Mesenchymal stem cell (in vitro differentiated cells and primary cell): ENCODE data around the gene SAA4.
"Not testable (repeated sequence)": the region's sequence is repeated elsewhere in the genome, so short reads cannot be mapped to it uniquely, and the experiment has no call there.

Experiments
- DNase-seq: peaks from one replicate; pipeline ENCODE4 v3.0.0-alpha.2; 2013
- H2AFZ ChIP-seq: one replicate; pipeline ENCODE4 v1.6.1; 2013; ENCODE audit warnings: low read depth, mild to moderate bottlenecking, control low read depth, inconsistent platforms, low read length, moderate library complexity
- H2AK5ac ChIP-seq: 2 replicates; pipeline ENCODE4 v1.6.1; 2013; ENCODE audit warnings: low read length, moderate library complexity, mild to moderate bottlenecking, inconsistent platforms; ENCODE audit not compliant: severe bottlenecking
- H2BK120ac ChIP-seq: one replicate; pipeline ENCODE4 v1.6.1; 2013; ENCODE audit warnings: low read depth, mild to moderate bottlenecking, inconsistent platforms, low read length, moderate library complexity
- H2BK12ac ChIP-seq, 2 experiments: one replicate each; pipeline ENCODE4 v1.6.1; 2013; ENCODE audit warnings: inconsistent platforms in 2 of 2, low read length in 2 of 2, mild to moderate bottlenecking in 2 of 2, moderate library complexity in 2 of 2, control low read depth in 1 of 2
- H2BK15ac ChIP-seq: one replicate; pipeline ENCODE4 v1.6.1; 2013; ENCODE audit warnings: mild to moderate bottlenecking, low read depth, inconsistent platforms; ENCODE audit not compliant: poor library complexity, severe bottlenecking
- H2BK5ac ChIP-seq: 2 replicates; pipeline ENCODE4 v1.6.1; 2013; ENCODE audit warnings: low read depth, mild to moderate bottlenecking, low read length, control low read depth, inconsistent platforms; ENCODE audit not compliant: poor library complexity, severe bottlenecking
- H3K14ac ChIP-seq, 2 experiments: one replicate each; pipeline ENCODE4 v1.6.1; 2013; ENCODE audit warnings: inconsistent platforms in 2 of 2, low read length in 2 of 2, control low read depth in 1 of 2, mild to moderate bottlenecking in 1 of 2, moderate library complexity in 1 of 2
- H3K18ac ChIP-seq, 2 experiments: one replicate each; pipeline ENCODE4 v1.6.1; 2013; ENCODE audit warnings: inconsistent platforms in 2 of 2, low read length in 2 of 2, control low read depth in 1 of 2, low read depth in 1 of 2, mild to moderate bottlenecking in 1 of 2
- H3K23ac ChIP-seq, 2 experiments: one replicate each; pipeline ENCODE4 v1.6.1; 2013; ENCODE audit warnings: inconsistent platforms in 2 of 2, low read length in 2 of 2, mild to moderate bottlenecking in 2 of 2, moderate library complexity in 2 of 2, control low read depth in 1 of 2
- H3K27ac ChIP-seq: 2 replicates; pipeline ENCODE4 v1.5.1; 2013; ENCODE audit warnings: mild to moderate bottlenecking, moderate library complexity, low read length, control low read depth, inconsistent platforms; ENCODE audit not compliant: poor library complexity, severe bottlenecking
- H3K27me3 ChIP-seq, 2 experiments: 2 replicates each; pipeline versions ENCODE4 v1.6.1 to v1.7.0; 2013; ENCODE audit warnings: low read length in 2 of 2, mild to moderate bottlenecking in 2 of 2, moderate library complexity in 2 of 2, control low read depth in 1 of 2, inconsistent platforms in 1 of 2; ENCODE audit not compliant: control insufficient read depth in 1 of 2, insufficient read depth in 1 of 2
- H3K36me3 ChIP-seq, 2 experiments: 2 replicates each; pipeline versions ENCODE4 v1.6.1 to v1.7.0; 2013; ENCODE audit warnings: low read length in 2 of 2, control low read depth in 1 of 2, inconsistent platforms in 1 of 2, low read depth in 1 of 2, mild to moderate bottlenecking in 1 of 2; ENCODE audit not compliant: insufficient read depth in 2 of 2, control insufficient read depth in 1 of 2
- H3K4ac ChIP-seq, 2 experiments: one replicate each; pipeline ENCODE4 v1.6.1; 2013; ENCODE audit warnings: inconsistent platforms in 2 of 2, low read length in 2 of 2, mild to moderate bottlenecking in 2 of 2, moderate library complexity in 2 of 2, control low read depth in 1 of 2, low read depth in 1 of 2
- H3K4me1 ChIP-seq: 2 replicates; pipeline ENCODE4 v1.6.1; 2013; ENCODE audit warnings: low read depth, low read length, control low read depth; ENCODE audit not compliant: control insufficient read depth, insufficient read depth
- H3K4me2 ChIP-seq: 2 replicates; pipeline ENCODE4 v1.6.1; 2013; ENCODE audit warnings: low read length, mild to moderate bottlenecking, inconsistent platforms; ENCODE audit not compliant: poor library complexity, severe bottlenecking
- H3K4me3 ChIP-seq, 2 experiments: 2 replicates each; pipeline versions ENCODE4 v1.5.1 to v1.7.0; 2013; ENCODE audit warnings: low read length in 2 of 2, mild to moderate bottlenecking in 2 of 2, control low read depth in 1 of 2, low read depth in 1 of 2; ENCODE audit not compliant: insufficient read depth in 1 of 2
- H3K79me1 ChIP-seq: replicated peaks from 2 replicates; pipeline ENCODE4 v1.6.1; 2013; ENCODE audit warnings: mild to moderate bottlenecking, control low read depth, low read length, inconsistent platforms; ENCODE audit not compliant: poor library complexity, severe bottlenecking
- H3K9ac ChIP-seq: 2 replicates; pipeline ENCODE4 v1.7.0; 2013; ENCODE audit warnings: mild to moderate bottlenecking, low read length, moderate library complexity
- H3K9me3 ChIP-seq: 2 replicates; pipeline ENCODE4 v1.7.0; 2013; ENCODE audit warnings: mild to moderate bottlenecking, low read length; ENCODE audit not compliant: control insufficient read depth
- H4K8ac ChIP-seq: one replicate; pipeline ENCODE4 v1.6.1; 2013; ENCODE audit warnings: inconsistent platforms, mild to moderate bottlenecking, low read length, moderate library complexity
- H4K91ac ChIP-seq: one replicate; pipeline ENCODE4 v1.6.1; 2013; ENCODE audit warnings: mild to moderate bottlenecking, low read length, inconsistent platforms
- WGBS: methylation state at CpG from one replicate; pipeline ENCODE4 v1.1.7; 2013; ENCODE audit warnings: mixed read lengths; 5-methylcytosine and 5-hydroxymethylcytosine counted together

The SAA4 gene

GRCh38 chr11:18246379-18247190 lies 10.0 kb upstream of the SAA4 start:
- not testable (repeated sequence) for H4K91ac ChIP-seq, H3K36me3 ChIP-seq, H3K27me3 ChIP-seq, H3K23ac ChIP-seq, H3K4ac ChIP-seq, H3K4me1 ChIP-seq, H2BK120ac ChIP-seq, DNase-seq, H3K4me2 ChIP-seq, H3K27ac ChIP-seq, H2BK15ac ChIP-seq, H3K9me3 ChIP-seq, H2AFZ ChIP-seq, H2BK5ac ChIP-seq, H3K4me3 ChIP-seq, H3K9ac ChIP-seq, H3K14ac ChIP-seq, H2BK12ac ChIP-seq, H2AK5ac ChIP-seq, H3K18ac ChIP-seq, H3K79me1 ChIP-seq, H4K8ac ChIP-seq
- 87% methylated on average over 9 of the region's 11 CpGs for WGBS

- no peak overlapping the region for H2BK12ac ChIP-seq
- H4K8ac ChIP-seq: no peak overlapping the region
- H3K4me1 ChIP-seq: peaks cover 6% of the 10 kb centered on the region
- H3K4me2 ChIP-seq: no peak overlapping the region
- H3K79me1 ChIP-seq: no peaks in the 10 kb centered on the region
- peak overlapping the region; percentile 26 for H3K9ac ChIP-seq
- DNase-seq: no peak
- H3K23ac ChIP-seq: no peak overlapping the region
- no peaks in the 10 kb centered on the region for H3K9me3 ChIP-seq
- H3K36me3 ChIP-seq: no peaks in the 10 kb centered on the region
- H3K27me3 ChIP-seq: peaks cover 0 to 11% of the 10 kb centered on the region in 2 experiments
- H3K27ac ChIP-seq: no peak overlapping the region
- no peak overlapping the region for H2BK5ac ChIP-seq
- H3K14ac ChIP-seq: peak overlapping the region in 1 of 2 experiments; percentile 23
- H2BK120ac ChIP-seq: no peak overlapping the region
- 95% methylated on average over 5 of the region's 6 CpGs for WGBS
- no peak overlapping the region for H3K4me3 ChIP-seq
- H2AK5ac ChIP-seq: no peak overlapping the region
- H4K91ac ChIP-seq: no peak overlapping the region
- no peak overlapping the region for H3K4ac ChIP-seq
- H3K18ac ChIP-seq: no peak overlapping the region
- H2BK15ac ChIP-seq: no peak overlapping the region
- no peak overlapping the region for H2AFZ ChIP-seq
Observed at GRCh38 chr11:18245396-18245795, 8.8 kb upstream of the SAA4 start.

GRCh38 chr11:18243783-18244362 lies 7.3 kb upstream of the SAA4 start:
- Histone ChIP-seq H3K27ac (no peak overlapping the region), H3K27me3 (peaks cover 6 to 17% of the 10 kb centered on the region in 2 experiments), H3K36me3 (no peaks in the 10 kb centered on the region), H3K23ac (no peak overlapping the region), H2BK5ac (no peak overlapping the region), H3K9me3 (no peaks in the 10 kb centered on the region), H3K4me3 (no peak overlapping the region), H3K9ac (no peak overlapping the region), H3K14ac (no peak overlapping the region), H2BK120ac (no peak overlapping the region), H4K8ac (no peak overlapping the region), H3K4me1 (peaks cover 6% of the 10 kb centered on the region), H2AK5ac (no peak overlapping the region), H4K91ac (no peak overlapping the region), H3K4me2 (no peak overlapping the region), H3K4ac (no peak overlapping the region), H2BK15ac (no peak overlapping the region), H2AFZ (no peak overlapping the region), H3K79me1 (no peaks in the 10 kb centered on the region), H3K18ac (no peak overlapping the region), H2BK12ac (no peak overlapping the region)
- DNase-seq: peak; percentile 63
- WGBS: 0% methylated on average over 1 of the region's 1 CpG

DNA sequence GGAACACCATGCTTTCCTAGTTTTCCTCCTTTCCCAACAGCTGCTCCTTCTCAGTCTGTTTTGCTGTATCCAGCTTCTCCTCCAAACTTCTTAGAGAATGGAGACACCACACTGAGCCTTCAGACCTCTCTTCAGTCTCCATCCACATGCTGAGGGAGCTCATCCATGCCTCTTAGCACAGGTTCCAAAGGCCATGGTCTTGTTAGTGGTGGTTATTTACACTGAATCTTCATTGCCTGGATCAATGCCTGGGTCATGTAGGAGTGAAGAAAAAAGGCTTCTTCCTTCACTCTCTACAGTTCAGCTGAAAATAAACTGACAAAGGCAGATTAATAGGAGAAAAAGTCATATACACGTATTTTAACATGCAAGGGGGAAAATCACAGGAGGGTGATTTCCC lies 3.1 kb upstream of the SAA4 start:
- H2BK12ac ChIP-seq: no peak overlapping the region
- H3K18ac ChIP-seq: no peak overlapping the region
- no peak for DNase-seq
- no peak overlapping the region for H2BK15ac ChIP-seq
- 85% methylated on average over 1 of the region's 1 CpG for WGBS
- H3K4me3 ChIP-seq: no peak overlapping the region
- H2BK5ac ChIP-seq: no peak overlapping the region
- H3K4ac ChIP-seq: no peak overlapping the region
- no peaks in the 10 kb centered on the region for H3K36me3 ChIP-seq
- no peak overlapping the region for H2BK120ac ChIP-seq
- H3K79me1 ChIP-seq: no peaks in the 10 kb centered on the region
- no peak overlapping the region for H3K14ac ChIP-seq
- no peak overlapping the region for H3K27ac ChIP-seq
- H3K9me3 ChIP-seq: no peaks in the 10 kb centered on the region
- no peak overlapping the region for H2AK5ac ChIP-seq
- no peaks in the 10 kb centered on the region for H3K4me1 ChIP-seq
- H4K8ac ChIP-seq: no peak overlapping the region
- no peak overlapping the region for H2AFZ ChIP-seq
- H3K23ac ChIP-seq: no peak overlapping the region
- H3K27me3 ChIP-seq: peaks cover 18 to 21% of the 10 kb centered on the region in 2 experiments
- H4K91ac ChIP-seq: no peak overlapping the region
- H3K4me2 ChIP-seq: no peak overlapping the region
- H3K9ac ChIP-seq: no peak overlapping the region
